Measurements from ENCODE around the gene HCAR1.
"Not testable (repeated sequence)": the region's sequence is repeated elsewhere in the genome, so short reads cannot be mapped to it uniquely, and the experiment has no call there.

The HCAR1 gene

GRCh38 chr12:122716658-122717057 is 14.0 kb downstream of the HCAR1 start, which contains the start of gene HCAR3:
Gene HCAR3, minus strand, starts transcription at chr12:122716811. Its CDS starts 74 bp downstream, at chr12:122716737.
- DNase-seq: not testable (repeated sequence)

GRCh38 chr12:122715211-122715610 is 15.4 kb downstream of the HCAR1 start:
- not testable (repeated sequence) for DNase-seq

- DNase-seq: not testable (repeated sequence)
These were observed 17.0 kb downstream of the HCAR1 start for GRCh38 chr12:122713491-122714188.

DNA sequence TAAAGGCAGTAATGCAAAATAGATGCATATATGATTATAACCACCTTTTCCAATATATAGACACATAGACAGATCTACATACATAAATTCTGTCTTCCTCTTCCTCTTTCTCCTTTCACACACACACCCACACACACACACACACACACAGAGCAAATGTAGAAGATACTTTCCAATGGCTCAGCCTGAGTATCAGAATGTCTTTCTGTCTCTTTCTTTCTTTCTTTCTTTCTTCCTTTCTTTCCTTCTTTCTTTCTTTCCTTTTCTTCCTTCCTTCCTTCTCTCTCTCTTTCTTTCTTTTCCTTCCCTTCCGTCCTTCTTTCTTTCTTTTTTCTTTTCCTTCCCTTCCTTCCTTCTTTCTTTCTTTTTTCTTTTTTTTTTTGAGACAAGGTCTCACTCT is 19.4 kb downstream of the HCAR1 start:
- DNase-seq: not testable (repeated sequence)

DNA sequence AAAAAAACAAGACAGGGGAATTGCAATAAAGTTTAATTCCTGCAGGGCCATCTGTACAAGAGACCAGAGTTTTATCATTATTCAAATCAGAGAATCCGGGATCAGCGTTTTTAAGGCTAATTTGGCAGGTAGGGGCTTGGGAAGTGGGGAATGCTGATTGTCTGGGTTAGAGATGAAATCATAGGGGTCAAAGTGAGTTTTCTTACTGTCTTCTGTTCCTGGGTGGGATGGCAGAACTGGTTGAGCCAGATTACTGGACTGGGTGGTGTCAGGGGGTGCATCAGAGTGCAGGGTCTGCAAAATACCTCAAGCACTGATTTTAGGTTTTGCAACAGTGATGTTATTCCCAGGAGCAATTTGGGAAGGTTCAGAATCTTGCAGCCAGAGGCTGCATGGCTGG is 20.3 kb downstream of the HCAR1 start:
- DNase-seq: not testable (repeated sequence)

DNA sequence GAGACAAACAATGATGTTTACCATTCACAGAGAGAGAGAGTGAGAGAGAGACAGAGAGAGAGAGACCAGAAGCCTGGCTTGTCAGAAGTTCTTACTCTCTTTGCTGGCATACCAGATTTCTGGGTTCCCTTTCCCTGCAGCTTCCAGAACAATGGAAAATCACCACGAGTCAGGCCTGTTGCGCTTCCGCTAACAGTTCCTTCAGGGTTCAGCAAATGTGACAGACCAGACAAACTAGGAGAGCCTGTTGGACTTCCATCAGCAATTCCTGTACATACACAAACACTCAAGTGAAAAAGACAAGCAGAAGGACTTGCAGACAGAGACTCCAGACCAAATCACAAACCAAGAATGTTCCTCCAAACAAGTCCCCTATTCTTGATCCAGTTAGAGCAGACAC is 21.4 kb downstream of the HCAR1 start:
- not testable (repeated sequence) for DNase-seq

DNA sequence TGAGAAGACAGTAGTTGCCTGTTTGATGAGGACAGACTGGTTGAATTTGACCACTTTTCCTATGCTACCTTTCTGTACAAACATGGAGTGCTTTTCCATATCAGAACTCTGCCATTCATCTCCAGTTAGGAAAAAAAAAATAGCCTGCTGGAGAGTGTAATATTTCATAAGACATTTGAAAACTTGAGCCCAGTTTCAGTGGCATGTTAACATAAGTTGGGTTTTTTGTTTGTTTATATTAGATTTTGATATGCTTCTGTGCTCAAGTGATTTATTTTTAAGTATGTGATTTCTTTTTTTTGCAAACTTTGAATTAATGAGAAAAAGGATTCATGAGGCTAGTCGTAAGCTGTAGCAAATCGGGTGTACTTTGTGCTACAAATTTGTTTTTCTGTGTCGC is 26.8 kb downstream of the HCAR1 start:
- DNase-seq: not testable (repeated sequence)

DNA sequence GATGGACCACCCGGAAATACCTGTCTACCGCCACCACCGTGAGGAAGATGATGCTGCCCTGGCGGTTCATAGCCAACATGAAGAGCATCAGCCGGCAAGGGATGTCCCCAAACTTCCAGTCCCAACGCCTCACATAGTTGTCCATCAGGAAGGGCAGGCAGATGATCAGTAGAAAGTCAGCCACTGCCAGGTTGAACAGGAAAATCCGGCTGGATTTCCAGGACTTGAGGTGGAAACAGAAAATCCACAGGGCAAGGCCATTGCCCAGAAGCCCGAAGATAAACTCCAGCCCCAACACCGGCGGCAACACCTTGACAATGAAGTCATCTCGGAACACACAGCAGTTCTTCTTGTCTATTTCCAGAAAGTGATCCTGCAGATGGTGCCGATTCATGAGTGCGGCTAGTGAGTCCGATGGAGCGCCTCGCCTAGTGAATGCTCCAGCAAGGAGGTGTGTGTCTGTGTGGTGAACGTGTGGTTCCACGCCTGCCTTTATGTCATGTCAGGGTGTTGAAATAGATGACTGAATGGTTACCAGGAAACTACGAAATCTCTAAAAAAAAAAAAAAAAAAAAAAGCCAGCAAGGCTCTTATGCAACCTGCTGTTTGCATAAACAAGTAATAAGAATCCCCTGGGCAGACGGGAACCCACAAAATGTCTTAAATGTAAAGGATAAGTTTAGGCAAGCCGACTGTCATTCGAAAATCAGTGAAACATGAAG is 27.6 kb downstream of the HCAR1 start, which contains the start of gene HCAR2:
TSS of gene HCAR2 (minus strand) at position 468 of the 722 bp plus-strand sequence. CDS start at position 394, 74 bp downstream.
- not testable (repeated sequence) for DNase-seq

DNA sequence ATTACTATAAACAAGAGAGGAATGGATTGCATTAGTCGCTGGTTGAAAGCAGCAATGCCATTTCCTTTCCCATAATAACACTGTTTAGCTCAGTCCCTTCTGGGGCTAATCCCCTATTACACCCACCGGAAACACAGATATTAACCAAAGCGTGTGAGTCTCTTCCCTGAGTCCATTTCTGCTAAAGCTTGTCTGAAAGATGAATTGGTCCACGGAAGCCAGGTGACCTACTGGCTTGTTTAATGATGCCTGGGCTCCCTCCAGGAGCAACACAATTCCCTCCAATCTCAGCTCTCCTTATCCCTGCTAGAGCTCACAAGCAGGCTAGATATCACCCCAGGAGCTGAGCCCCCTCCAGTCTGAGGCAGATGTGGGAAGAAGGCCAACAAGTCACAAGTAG is 29.2 kb downstream of the HCAR1 start:
- DNase-seq: not testable (repeated sequence)

GRCh38 chr12:122700038-122700710 is 30.5 kb downstream of the HCAR1 start:
- not testable (repeated sequence) for DNase-seq

DNA sequence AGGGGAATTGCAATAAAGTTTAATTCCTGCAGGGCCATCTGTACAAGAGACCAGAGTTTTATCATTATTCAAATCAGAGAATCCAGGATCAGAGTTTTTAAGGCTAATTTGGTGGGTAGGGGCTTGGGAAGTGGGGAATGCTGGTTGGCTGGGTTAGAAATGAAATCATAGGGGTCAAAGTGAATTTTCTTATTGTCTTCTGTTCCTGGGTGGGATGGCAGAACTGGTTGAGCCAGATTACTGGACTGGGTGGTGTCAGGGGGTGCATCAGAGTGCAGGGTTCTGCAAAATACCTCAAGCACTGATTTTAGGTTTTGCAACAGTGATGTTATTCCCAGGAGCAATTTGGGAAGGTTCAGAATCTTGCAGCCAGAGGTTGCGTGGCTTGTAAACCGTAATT is 33.7 kb downstream of the HCAR1 start:
- DNase-seq: not testable (repeated sequence)

GRCh38 chr12:122691566-122691965 is 39.1 kb downstream of the HCAR1 start:
- DNase-seq: no peak

- no peak for DNase-seq
These were observed 42.4 kb downstream of the HCAR1 start for GRCh38 chr12:122688291-122688690.

DNA sequence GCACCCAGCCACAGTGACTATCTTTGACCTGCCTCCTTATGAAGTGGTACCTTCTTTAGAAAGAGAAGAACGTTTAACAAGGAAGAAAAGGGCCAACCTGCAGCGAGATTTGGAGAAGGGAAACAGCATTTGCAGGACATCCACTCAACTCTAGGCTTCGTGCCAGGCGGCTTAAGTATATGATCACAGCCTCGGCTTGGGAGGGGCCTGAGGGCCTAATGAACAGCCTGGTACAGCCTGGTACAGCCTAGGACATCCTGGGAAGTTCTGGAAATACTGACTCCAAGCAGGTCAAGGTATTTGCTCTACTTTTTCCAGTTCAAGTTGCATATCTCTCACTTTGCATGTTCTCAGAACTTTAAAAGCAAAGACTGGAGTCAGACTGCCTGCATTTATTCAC is 43.6 kb downstream of the HCAR1 start:
- DNase-seq: no peak

DNA sequence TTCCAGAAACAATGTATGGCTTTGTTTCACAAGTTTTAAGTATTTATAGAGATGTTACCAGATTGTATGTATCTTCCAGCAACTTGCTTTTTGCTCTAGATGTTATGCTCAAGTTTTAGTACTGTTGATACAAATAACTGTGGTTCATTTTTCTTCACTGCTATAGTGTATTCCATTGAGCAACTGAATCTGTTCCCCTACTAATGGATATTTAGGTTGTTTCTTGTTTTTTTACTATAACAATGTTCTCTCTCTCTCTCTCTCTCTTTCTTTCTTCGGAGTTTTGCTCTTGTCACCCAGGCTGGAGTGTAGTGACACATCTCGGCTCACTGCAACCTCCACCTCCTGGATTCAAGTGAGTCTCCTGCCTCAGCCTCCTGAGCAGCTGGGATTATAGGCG is 44.1 kb downstream of the HCAR1 start:
- no peak for DNase-seq

DNA sequence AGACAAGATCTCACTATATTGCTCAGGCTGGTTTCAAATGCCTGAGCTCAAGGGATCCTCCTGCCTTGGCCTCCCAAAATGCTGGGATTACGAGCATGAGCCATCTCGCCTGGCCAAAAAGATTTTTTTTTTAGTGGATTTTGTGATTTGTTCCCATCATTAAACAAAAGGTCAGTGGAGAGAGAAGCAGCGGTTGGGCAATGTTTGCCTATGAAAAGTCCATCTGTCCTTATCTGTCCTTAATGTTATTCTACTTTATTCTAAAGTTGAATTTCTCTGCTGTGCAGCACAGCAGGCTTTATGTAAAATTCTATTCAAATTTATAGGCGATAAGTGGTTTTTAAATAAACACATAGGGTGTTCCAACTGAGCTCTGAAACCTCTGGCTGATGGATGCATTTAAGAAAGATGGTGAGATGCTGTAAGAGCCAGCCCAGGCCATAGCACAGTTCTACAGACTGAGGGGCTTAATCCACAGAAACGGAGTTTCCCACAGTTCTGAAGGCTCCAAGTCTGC is 46.3 kb downstream of the HCAR1 start:
- DNase-seq: no peak

- DNase-seq: no peak
These were observed 48.8 kb downstream of the HCAR1 start for GRCh38 chr12:122681814-122682213.

- not testable (repeated sequence) for DNase-seq
These were observed 49.7 kb downstream of the HCAR1 start for GRCh38 chr12:122680989-122681388.

DNA sequence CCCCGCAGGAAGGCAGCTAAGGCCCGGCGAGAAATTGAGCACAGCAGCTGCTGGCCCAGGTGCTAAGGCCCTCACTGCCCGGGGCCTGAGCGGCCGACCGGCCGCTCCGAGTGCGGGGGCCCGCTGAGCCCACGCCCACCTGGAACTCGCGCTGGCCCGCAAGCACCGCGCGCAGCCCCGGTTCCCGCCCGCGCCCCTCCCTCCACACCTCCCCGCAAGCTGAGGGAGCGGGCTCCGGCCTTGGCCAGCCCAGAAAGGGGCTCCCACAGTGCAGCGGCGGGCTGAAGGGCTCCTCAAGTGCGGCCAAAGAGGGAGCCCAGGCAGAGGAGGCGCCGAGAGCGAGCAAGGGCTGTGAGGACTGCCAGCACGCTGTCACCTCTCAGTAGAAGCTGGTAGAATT is 53.9 kb downstream of the HCAR1 start:
- not testable (repeated sequence) for DNase-seq
